Neuronal stem cell (in vitro differentiated cells): ENCODE results near the gene DNM3.

Experiments used
- DNase-seq: peaks from one replicate; pipeline ENCODE4 v3.0.0-alpha.2; 2013; ENCODE audit warnings: low spot score
- H2AFZ ChIP-seq: one replicate; pipeline ENCODE4 v1.6.1; 2013; ENCODE audit warnings: mild to moderate bottlenecking, low read length, inconsistent platforms
- H2AK5ac ChIP-seq: 2 replicates; pipeline ENCODE4 v1.6.1; 2013; ENCODE audit warnings: low read depth, mild to moderate bottlenecking, inconsistent platforms, low read length, moderate library complexity, mixed read lengths
- H2BK120ac ChIP-seq: 2 replicates; pipeline ENCODE4 v1.6.1; 2013; ENCODE audit warnings: low read depth, mild to moderate bottlenecking, inconsistent platforms, low read length, moderate library complexity, mixed read lengths
- H2BK12ac ChIP-seq: one replicate; pipeline ENCODE4 v1.6.1; 2013; ENCODE audit warnings: low read length, inconsistent platforms
- H2BK15ac ChIP-seq: 2 replicates; pipeline ENCODE4 v1.6.1; 2013; ENCODE audit warnings: mild to moderate bottlenecking, low read length, inconsistent platforms, mixed read lengths
- H2BK5ac ChIP-seq: one replicate; pipeline ENCODE4 v1.6.1; 2013; ENCODE audit warnings: inconsistent platforms, mild to moderate bottlenecking, low read length, moderate library complexity
- H3K14ac ChIP-seq: one replicate; pipeline ENCODE4 v1.6.1; 2013; ENCODE audit warnings: low read length, inconsistent platforms
- H3K18ac ChIP-seq: 2 replicates; pipeline ENCODE4 v1.6.1; 2013; ENCODE audit warnings: low read length, inconsistent platforms
- H3K23ac ChIP-seq: 2 replicates; pipeline ENCODE4 v1.6.1; 2013; ENCODE audit warnings: low read depth, mild to moderate bottlenecking, mixed read lengths, low read length, inconsistent platforms; ENCODE audit not compliant: poor library complexity
- H3K27ac ChIP-seq: replicated peaks from 3 replicates; pipeline ENCODE4 v1.5.1; 2013; ENCODE audit warnings: low read length, inconsistent platforms
- H3K27me3 ChIP-seq, 3 experiments: 2 replicates each; pipeline ENCODE4 v1.6.1; 2013; ENCODE audit warnings: low read length in 3 of 3, mild to moderate bottlenecking in 2 of 3, inconsistent platforms in 1 of 3, low read depth in 1 of 3, mixed read lengths in 1 of 3, moderate library complexity in 1 of 3; ENCODE audit not compliant: control insufficient read depth in 3 of 3, insufficient read depth in 3 of 3
- H3K36me3 ChIP-seq, 2 donors: replicated peaks in 1 of 2; 2 replicates each; pipeline ENCODE4 v1.6.1; 2013; ENCODE audit warnings: low read length in 2 of 2; ENCODE audit not compliant: control insufficient read depth in 2 of 2, insufficient read depth in 2 of 2
- H3K4ac ChIP-seq: 2 replicates; pipeline ENCODE4 v1.6.1; 2013; ENCODE audit warnings: inconsistent platforms, mild to moderate bottlenecking, low read length, moderate library complexity
- H3K4me1 ChIP-seq, 2 donors: 1 replicate in 1 of 2; 2 replicates in 1 of 2; pipeline ENCODE4 v1.6.1; 2013; ENCODE audit warnings: low read length in 2 of 2, low read depth in 1 of 2; ENCODE audit not compliant: control insufficient read depth in 2 of 2, insufficient read depth in 1 of 2
- H3K4me2 ChIP-seq: one replicate; pipeline ENCODE4 v1.6.1; 2013; ENCODE audit warnings: mild to moderate bottlenecking, low read length, inconsistent platforms; ENCODE audit not compliant: insufficient read depth, poor library complexity, severe bottlenecking
- H3K4me3 ChIP-seq, 2 donors: 2 replicates each; pipeline ENCODE4 v1.5.1; 2013; ENCODE audit warnings: low read length in 2 of 2, mild to moderate bottlenecking in 2 of 2, inconsistent platforms in 1 of 2, moderate library complexity in 1 of 2
- H3K79me1 ChIP-seq: one replicate; pipeline ENCODE4 v1.6.1; 2013; ENCODE audit warnings: low read depth, mild to moderate bottlenecking, inconsistent platforms, low read length, moderate library complexity
- H3K9ac ChIP-seq: one replicate; pipeline ENCODE4 v1.6.1; 2013; ENCODE audit warnings: mild to moderate bottlenecking, low read depth, low read length, inconsistent platforms; ENCODE audit not compliant: poor library complexity
- H3K9me3 ChIP-seq, 2 donors: replicated peaks in 1 of 2; 2 replicates each; pipeline versions ENCODE3 to v1.6.1; 2013; ENCODE audit warnings: low read length in 2 of 2, mild to moderate bottlenecking in 2 of 2, inconsistent platforms in 1 of 2, low read depth in 1 of 2, mixed read lengths in 1 of 2, moderate library complexity in 1 of 2; ENCODE audit not compliant: control insufficient read depth in 2 of 2, insufficient read depth in 1 of 2
- H4K8ac ChIP-seq: one replicate; pipeline ENCODE4 v1.6.1; 2013; ENCODE audit warnings: low read depth, mild to moderate bottlenecking, inconsistent platforms, low read length, moderate library complexity
- H4K91ac ChIP-seq: one replicate; pipeline ENCODE4 v1.6.1; 2013; ENCODE audit warnings: low read length, low read depth, mild to moderate bottlenecking, inconsistent platforms; ENCODE audit not compliant: poor library complexity
- WGBS, 2 donors: extraction: QIAGEN DNeasy Blood & Tissue Kit; methylation state at CpG; one replicate each; pipeline ENCODE4 v1.1.7; 2013; ENCODE audit warnings: missing lambda C conversion rate in 2 of 2, mixed read lengths in 1 of 2; ENCODE audit not compliant: insufficient read length in 2 of 2, insufficient replicate concordance in 1 of 2; ENCODE audit errors: extremely low coverage in 2 of 2; 5-methylcytosine and 5-hydroxymethylcytosine counted together

The DNM3 gene

GRCh38 chr1:172230526-172230925 lies 389.2 kb downstream of the DNM3 start:
- Histone ChIP-seq H3K18ac (no peak overlapping the region), H2BK12ac (no peak overlapping the region), H4K8ac (no peak overlapping the region), H3K36me3 (no peaks in the 10 kb centered on the region), H3K27me3 (no peaks in the 10 kb centered on the region), H4K91ac (no peak overlapping the region), H3K23ac (no peak overlapping the region), H2BK5ac (no peak overlapping the region), H2AK5ac (no peak overlapping the region), H3K79me1 (no peaks in the 10 kb centered on the region), H3K4me2 (no peak overlapping the region), H3K14ac (no peak overlapping the region), H3K4me1 (no peaks in the 10 kb centered on the region), H3K9me3 (no peaks in the 10 kb centered on the region), H2BK15ac (no peak overlapping the region), H3K4ac (no peak overlapping the region), H2BK120ac (no peak overlapping the region), H3K4me3 (no peak overlapping the region), H3K9ac (no peak overlapping the region), H3K27ac (no peak overlapping the region), H2AFZ (no peak overlapping the region)
- no peak for DNase-seq
- no CpG with 5 or more reads among the region's 2 CpGs for WGBS, 2 donors

GRCh38 chr1:172236958-172237357 lies 395.7 kb downstream of the DNM3 start:
- Histone ChIP-seq H4K8ac (no peak overlapping the region), H3K4me2 (no peak overlapping the region), H3K36me3 (no peaks in the 10 kb centered on the region), H3K4ac (no peak overlapping the region), H3K4me3 (no peak overlapping the region), H3K14ac (no peak overlapping the region), H2BK120ac (no peak overlapping the region), H3K79me1 (no peaks in the 10 kb centered on the region), H2BK15ac (no peak overlapping the region), H2AK5ac (no peak overlapping the region), H4K91ac (no peak overlapping the region), H3K18ac (no peak overlapping the region), H2BK5ac (no peak overlapping the region), H2BK12ac (no peak overlapping the region), H3K27ac (no peak overlapping the region), H2AFZ (no peak overlapping the region), H3K4me1 (peaks cover 5 to 7% of the 10 kb centered on the region in 2 donors), H3K9me3 (no peaks in the 10 kb centered on the region), H3K27me3 (no peaks in the 10 kb centered on the region), H3K23ac (no peak overlapping the region), H3K9ac (no peak overlapping the region)
- WGBS, 2 donors: no CpG with 5 or more reads among the region's 5 CpGs
- no peak for DNase-seq

- H3K4ac ChIP-seq: no peak overlapping the region
- no peaks in the 10 kb centered on the region for H3K9me3 ChIP-seq
- H2AK5ac ChIP-seq: no peak overlapping the region
- H2BK15ac ChIP-seq: no peak overlapping the region
- peaks cover 5 to 7% of the 10 kb centered on the region in 2 donors for H3K4me1 ChIP-seq
- H3K79me1 ChIP-seq: no peaks in the 10 kb centered on the region
- H3K27ac ChIP-seq: no peak overlapping the region
- no peaks in the 10 kb centered on the region for H3K36me3 ChIP-seq
- no peak overlapping the region for H3K18ac ChIP-seq
- no peak for DNase-seq
- H3K4me3 ChIP-seq: no peak overlapping the region
- H3K9ac ChIP-seq: no peak overlapping the region
- no CpG with 5 or more reads among the region's 1 CpG for WGBS, 2 donors
- no peak overlapping the region for H3K4me2 ChIP-seq
- H3K23ac ChIP-seq: no peak overlapping the region
- no peaks in the 10 kb centered on the region for H3K27me3 ChIP-seq
- no peak overlapping the region for H3K14ac ChIP-seq
- H2BK5ac ChIP-seq: no peak overlapping the region
- no peak overlapping the region for H2BK12ac ChIP-seq
- no peak overlapping the region for H4K8ac ChIP-seq
- no peak overlapping the region for H2BK120ac ChIP-seq
- H4K91ac ChIP-seq: no peak overlapping the region
- no peak overlapping the region for H2AFZ ChIP-seq
These were observed 396.9 kb downstream of the DNM3 start for GRCh38 chr1:172238158-172238557.

GRCh38 chr1:172238965-172239364 lies 397.7 kb downstream of the DNM3 start:
- Histone ChIP-seq H2BK12ac (no peak overlapping the region), H2BK15ac (no peak overlapping the region), H3K4me3 (no peak overlapping the region), H3K14ac (no peak overlapping the region), H3K36me3 (no peaks in the 10 kb centered on the region), H3K4me1 (peaks cover 5 to 7% of the 10 kb centered on the region in 2 donors), H4K8ac (no peak overlapping the region), H2AK5ac (no peak overlapping the region), H4K91ac (no peak overlapping the region), H3K18ac (no peak overlapping the region), H2BK120ac (no peak overlapping the region), H3K27me3 (no peaks in the 10 kb centered on the region), H3K4ac (no peak overlapping the region), H2BK5ac (no peak overlapping the region), H3K9ac (no peak overlapping the region), H2AFZ (no peak overlapping the region), H3K23ac (no peak overlapping the region), H3K79me1 (no peaks in the 10 kb centered on the region), H3K27ac (no peak overlapping the region), H3K9me3 (no peaks in the 10 kb centered on the region), H3K4me2 (no peak overlapping the region)
- WGBS, 2 donors: no CpG with 5 or more reads among the region's 2 CpGs
- DNase-seq: no peak
